ENCODE data around the gene FARS2.

GRCh38 chr6:5517796-5518195, 256.5 kb downstream of the FARS2 start:
- TF ChIP-seq GATA2 (IDR thresholded peaks at IDR 0.05; ENCODE audit: low read depth, low read length) (no peak), GATA3 (IDR thresholded peaks at IDR 0.05; ENCODE audit: low read depth, low read length) (no peak)
